ENCODE data around the gene RABGAP1L.
"Not testable (repeated sequence)": the region's sequence is repeated elsewhere in the genome, so short reads cannot be mapped to it uniquely, and the experiment has no call there.

Gene RABGAP1L

GRCh38 chr1:174702011-174702410 is 542.7 kb downstream of the RABGAP1L start:
- ChIA-PET CTCF (interaction anchor here (1.7 kb wide), 1 partner anchor 440 kb away, joined by 3 read pairs; no protein-coding TSS in a partner anchor), POLR2A (no interaction called here)
- TF ChIP-seq CTCF (IDR thresholded peaks at IDR 0.05; ENCODE audit: insufficient read depth, low read length, missing control alignments): no peak
- no peak overlapping the region for H3K4me3 ChIP-seq (ENCODE audit: low read depth, low read length)
- DNase-seq (ENCODE audit: low read depth, low spot score): no peak

DNA sequence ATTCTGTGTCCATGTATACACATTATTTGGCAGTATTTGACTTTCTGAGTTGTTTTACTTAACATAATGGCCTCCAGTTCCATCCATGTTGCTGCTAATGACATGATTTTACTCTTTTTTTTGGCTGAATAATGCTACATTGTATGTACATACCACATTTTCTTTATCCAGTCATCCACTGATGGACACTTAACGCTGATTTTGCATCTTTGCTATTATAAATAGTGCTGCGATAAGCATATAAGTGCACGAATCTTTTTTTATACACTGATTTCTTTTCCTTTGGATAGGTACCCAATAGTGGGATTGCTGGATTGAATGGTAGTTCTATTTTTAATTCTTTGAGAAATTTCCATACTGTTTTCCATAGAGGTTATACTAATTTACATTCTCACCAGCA is 544.0 kb downstream of the RABGAP1L start:
- POLR2A ChIA-PET: no interaction called here
- TF ChIP-seq CTCF (IDR thresholded peaks at IDR 0.05; ENCODE audit: insufficient read depth, low read length, missing control alignments): no peak
- DNase-seq (ENCODE audit: low read depth, low spot score): no peak
- no peak overlapping the region for H3K4me3 ChIP-seq (ENCODE audit: low read depth, low read length)
- CTCF ChIA-PET: interaction anchor here (0.8 kb wide), 1 partner anchor 23 kb away, joined by 4 read pairs; no protein-coding TSS in a partner anchor

DNA sequence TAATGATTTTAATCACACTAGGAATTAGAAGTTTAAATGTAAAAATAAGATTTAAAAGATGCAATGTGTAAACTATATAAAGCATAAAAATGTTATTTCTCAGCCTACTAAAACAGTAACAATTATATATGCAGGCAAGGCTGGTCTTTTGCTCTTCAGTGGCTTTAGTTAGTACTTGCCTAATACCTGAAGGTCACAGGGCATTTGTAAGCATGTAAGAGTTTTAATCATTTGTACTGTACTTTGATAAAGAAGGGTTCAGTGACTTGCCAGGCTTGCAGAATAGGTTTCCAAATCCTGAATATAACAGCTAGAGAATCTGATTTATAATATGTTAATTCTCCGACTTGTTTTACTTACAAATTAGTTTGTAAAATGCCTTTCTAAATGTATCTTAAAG is 545.0 kb downstream of the RABGAP1L start:
- ChIA-PET CTCF (no interaction called here), POLR2A (no interaction called here)
- DNase-seq (ENCODE audit: low read depth, low spot score): no peak
- no peak overlapping the region for H3K4me3 ChIP-seq (ENCODE audit: low read depth, low read length)
- TF ChIP-seq CTCF (IDR thresholded peaks at IDR 0.05; ENCODE audit: insufficient read depth, low read length, missing control alignments): no peak

- no peak overlapping the region for H3K4me3 ChIP-seq (ENCODE audit: low read depth, low read length)
- ChIA-PET CTCF (no interaction called here), POLR2A (no interaction called here)
- DNase-seq (ENCODE audit: low read depth, low spot score): no peak
- TF ChIP-seq CTCF (IDR thresholded peaks at IDR 0.05; ENCODE audit: insufficient read depth, low read length, missing control alignments): no peak
Observed at GRCh38 chr1:174710868-174711845, 551.8 kb downstream of the RABGAP1L start.

GRCh38 chr1:174711848-174712247 is 552.5 kb downstream of the RABGAP1L start:
- DNase-seq (ENCODE audit: low read depth, low spot score); H3K4me3 ChIP-seq (ENCODE audit: low read depth, low read length); CTCF ChIA-PET; POLR2A ChIA-PET: not testable (repeated sequence)

- CTCF ChIA-PET: interaction anchor here (2.9 kb wide), 1 partner anchor 13 kb away, joined by 12 read pairs; no protein-coding TSS in a partner anchor
- POLR2A ChIA-PET: no interaction called here
- no peak overlapping the region for H3K4me3 ChIP-seq (ENCODE audit: low read depth, low read length)
- no peak for DNase-seq (ENCODE audit: low read depth, low spot score)
- no peak for TF ChIP-seq CTCF (IDR thresholded peaks at IDR 0.05; ENCODE audit: insufficient read depth, low read length, missing control alignments)
Observed at GRCh38 chr1:174712541-174712940, 553.2 kb downstream of the RABGAP1L start.
